HEK293 (cell line): ENCODE results near the gene LRRC30.

Experiments
- CTCF ChIA-PET: fragments of 350-600 bp; formaldehyde crosslinking; extraction: SDS; loops from one replicate; lab custom pipeline; 2021; ENCODE audit warnings: antibody characterized with exemption; lab: Yijun Ruan, JAX
- POLR2A ChIA-PET: fragments of 300-600 bp; formaldehyde crosslinking; extraction: SDS; loops from one replicate; lab custom pipeline; 2020; ENCODE audit warnings: antibody characterized with exemption, inconsistent platforms; lab: Yijun Ruan, JAX
- H3K27ac ChIP-seq: fragments of 200-500 bp; sonication (Bioruptor generic); 2 replicates; pipeline ENCODE4 v1.5.1; 2014; ENCODE audit warnings: low read depth, low read length, control low read depth, inconsistent platforms; ENCODE audit errors: extremely low read depth
- H3K36me3 ChIP-seq, 2 experiments: fragments of 200-500 bp in 1 of 2; sonication (Bioruptor generic) in 1 of 2; 1 replicate in 1 of 2; 2 replicates in 1 of 2; pipeline ENCODE4 v1.5.1; 2014 to 2017; ENCODE audit warnings: inconsistent platforms in 2 of 2, low read length in 2 of 2; ENCODE audit not compliant: control insufficient read depth in 2 of 2, insufficient read depth in 1 of 2
- H3K4me1 ChIP-seq: fragments of 200-500 bp; sonication (Bioruptor generic); 2 replicates; pipeline ENCODE4 v1.5.1; 2014; ENCODE audit warnings: mild to moderate bottlenecking, low read length, inconsistent platforms; ENCODE audit not compliant: control insufficient read depth, insufficient read depth
- H3K4me3 ChIP-seq: 2 replicates; pipeline ENCODE4 v1.5.1; 2011; ENCODE audit warnings: low read depth, mild to moderate bottlenecking, control low read depth, low read length, moderate library complexity
- H3K9me3 ChIP-seq: fragments of 200-500 bp; sonication (Bioruptor generic); 2 replicates; pipeline ENCODE4 v1.5.1; 2014; ENCODE audit warnings: low read depth, low read length, inconsistent platforms; ENCODE audit not compliant: control insufficient read depth, insufficient read depth
- FEZF1 ChIP-seq: fragments of 450-650 bp; formaldehyde crosslinking; IDR thresholded peaks from 2 replicates; pipeline ENCODE4 v1.5.1; 2016; ENCODE audit warnings: missing biosample characterization, missing genetic modification characterization
- GLI4 ChIP-seq: fragments of 450-650 bp; formaldehyde crosslinking; IDR thresholded peaks from 2 replicates; pipeline ENCODE4 v1.5.1; 2016; ENCODE audit warnings: missing biosample characterization, missing genetic modification characterization
- KLF7 ChIP-seq: fragments of 450-650 bp; formaldehyde crosslinking; IDR thresholded peaks from 2 replicates; pipeline ENCODE4 v1.5.1; 2016; ENCODE audit warnings: missing biosample characterization, missing genetic modification characterization, borderline replicate concordance
- RBAK ChIP-seq: fragments of 450-650 bp; formaldehyde crosslinking; IDR thresholded peaks from 2 replicates; pipeline ENCODE4 v1.5.1; 2016; ENCODE audit warnings: missing biosample characterization, missing genetic modification characterization
- SALL2 ChIP-seq: fragments of 450-650 bp; formaldehyde crosslinking; IDR thresholded peaks from 2 replicates; pipeline ENCODE4 v1.5.0; 2017; ENCODE audit warnings: missing biosample characterization, mild to moderate bottlenecking, missing genetic modification characterization, borderline replicate concordance
- ZNF146 ChIP-seq: fragments of 450-650 bp; formaldehyde crosslinking; IDR thresholded peaks from 2 replicates; pipeline ENCODE4 v1.5.1; 2016; ENCODE audit warnings: missing biosample characterization, missing genetic modification characterization
- ZNF174 ChIP-seq: fragments of 450-650 bp; formaldehyde crosslinking; IDR thresholded peaks from 2 replicates; pipeline ENCODE4 v1.5.0; 2017; ENCODE audit warnings: missing biosample characterization, mild to moderate bottlenecking, missing genetic modification characterization
- ZNF248 ChIP-seq: fragments of 450-650 bp; formaldehyde crosslinking; IDR thresholded peaks from 2 replicates; pipeline ENCODE4 v1.5.1; 2017; ENCODE audit warnings: missing biosample characterization, missing genetic modification characterization
- ZNF433 ChIP-seq: fragments of 450-650 bp; formaldehyde crosslinking; IDR thresholded peaks from 2 replicates; pipeline ENCODE4 v1.5.1; 2016; ENCODE audit warnings: missing biosample characterization, missing genetic modification characterization, low read depth
- ZNF48 ChIP-seq: fragments of 450-650 bp; formaldehyde crosslinking; IDR thresholded peaks from 2 replicates; pipeline ENCODE4 v1.5.1; 2016; ENCODE audit warnings: missing biosample characterization, missing genetic modification characterization
- ZNF701 ChIP-seq: fragments of 450-650 bp; formaldehyde crosslinking; IDR thresholded peaks from 2 replicates; pipeline ENCODE4 v1.5.1; 2016; ENCODE audit warnings: missing biosample characterization, missing genetic modification characterization
- ZNF792 ChIP-seq: fragments of 450-650 bp; formaldehyde crosslinking; IDR thresholded peaks from 2 replicates; pipeline ENCODE4 v1.5.1; 2016; ENCODE audit warnings: missing biosample characterization, missing genetic modification characterization
- TF ChIP-seq, protein P1 (sequence below): fragments of 450-650 bp; IDR thresholded peaks from 2 replicates; pipeline ENCODE4 v1.5.1; 2018; ENCODE audit warnings: missing biosample characterization, missing genetic modification characterization
- TF ChIP-seq, protein P2 (sequence below): fragments of 450-650 bp; formaldehyde crosslinking; IDR thresholded peaks from 2 replicates; pipeline ENCODE4 v1.5.1; 2016; ENCODE audit warnings: missing biosample characterization, missing genetic modification characterization, low read depth
- TF ChIP-seq, protein P3 (sequence below): fragments of 450-650 bp; formaldehyde crosslinking; IDR thresholded peaks from 2 replicates; pipeline ENCODE4 v1.5.1; 2016; ENCODE audit warnings: missing biosample characterization, missing genetic modification characterization, borderline replicate concordance
- TF ChIP-seq, protein P4 (sequence below): fragments of 450-650 bp; formaldehyde crosslinking; optimal IDR thresholded peaks from 2 replicates; pipeline ENCODE3; 2016; ENCODE audit warnings: missing biosample characterization, mild to moderate bottlenecking, missing genetic modification characterization
- TF ChIP-seq, protein P5 (sequence below): fragments of 450-650 bp; formaldehyde crosslinking; IDR thresholded peaks from 2 replicates; pipeline ENCODE4 v1.5.1; 2016; ENCODE audit warnings: missing biosample characterization, missing genetic modification characterization
- TF ChIP-seq, protein P6 (sequence below): IDR thresholded peaks from 2 replicates; pipeline ENCODE4 v1.6.1; 2011; ENCODE audit warnings: mild to moderate bottlenecking, low read depth, low read length, borderline replicate concordance
- TF ChIP-seq, protein P7 (sequence below): fragments of 450-650 bp; formaldehyde crosslinking; IDR thresholded peaks from 2 replicates; pipeline ENCODE4 v1.5.1; 2017; ENCODE audit warnings: missing biosample characterization, missing genetic modification characterization
- TF ChIP-seq, protein P8 (sequence below): fragments of 450-650 bp; formaldehyde crosslinking; conservative IDR thresholded peaks from 2 replicates; pipeline ENCODE4 v1.5.1; 2016; ENCODE audit warnings: low read depth, missing biosample characterization, missing genetic modification characterization

Gene LRRC30

DNA sequence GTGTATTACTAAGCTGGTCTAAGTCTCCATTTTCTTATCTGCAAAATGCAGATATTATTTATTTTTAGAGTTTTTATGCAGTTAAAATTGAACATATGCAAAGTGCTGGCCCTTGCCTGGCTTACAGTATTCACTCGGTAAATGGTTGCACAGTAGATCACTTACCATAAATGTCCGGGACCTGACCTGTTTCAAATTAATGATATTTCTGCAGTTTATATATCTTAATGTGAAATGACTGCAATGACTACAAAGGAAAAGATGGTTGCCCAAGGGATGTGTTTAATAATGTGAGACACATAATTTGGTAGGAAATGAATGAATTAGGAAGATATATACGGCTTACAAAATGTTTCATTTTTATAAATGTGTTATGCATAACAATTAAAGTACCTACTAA is 37.1 kb downstream of the LRRC30 start:
- Histone ChIP-seq H3K4me1 (no peaks in the 10 kb centered on the region), H3K36me3 (no peaks in the 10 kb centered on the region), H3K4me3 (no peak overlapping the region), H3K9me3 (no peaks in the 10 kb centered on the region), H3K27ac (no peak overlapping the region)
- POLR2A ChIA-PET = no interaction called here
- no peak for TF ChIP-seq ZNF433
- TF ChIP-seq, protein P1, sequence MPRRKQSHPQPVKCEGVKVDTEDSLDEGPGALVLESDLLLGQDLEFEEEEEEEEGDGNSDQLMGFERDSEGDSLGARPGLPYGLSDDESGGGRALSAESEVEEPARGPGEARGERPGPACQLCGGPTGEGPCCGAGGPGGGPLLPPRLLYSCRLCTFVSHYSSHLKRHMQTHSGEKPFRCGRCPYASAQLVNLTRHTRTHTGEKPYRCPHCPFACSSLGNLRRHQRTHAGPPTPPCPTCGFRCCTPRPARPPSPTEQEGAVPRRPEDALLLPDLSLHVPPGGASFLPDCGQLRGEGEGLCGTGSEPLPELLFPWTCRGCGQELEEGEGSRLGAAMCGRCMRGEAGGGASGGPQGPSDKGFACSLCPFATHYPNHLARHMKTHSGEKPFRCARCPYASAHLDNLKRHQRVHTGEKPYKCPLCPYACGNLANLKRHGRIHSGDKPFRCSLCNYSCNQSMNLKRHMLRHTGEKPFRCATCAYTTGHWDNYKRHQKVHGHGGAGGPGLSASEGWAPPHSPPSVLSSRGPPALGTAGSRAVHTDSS (tag by site-specific recombination) = no peak
- TF ChIP-seq ZNF701 (tag by site-specific recombination) = no peak
- TF ChIP-seq, protein P2, sequence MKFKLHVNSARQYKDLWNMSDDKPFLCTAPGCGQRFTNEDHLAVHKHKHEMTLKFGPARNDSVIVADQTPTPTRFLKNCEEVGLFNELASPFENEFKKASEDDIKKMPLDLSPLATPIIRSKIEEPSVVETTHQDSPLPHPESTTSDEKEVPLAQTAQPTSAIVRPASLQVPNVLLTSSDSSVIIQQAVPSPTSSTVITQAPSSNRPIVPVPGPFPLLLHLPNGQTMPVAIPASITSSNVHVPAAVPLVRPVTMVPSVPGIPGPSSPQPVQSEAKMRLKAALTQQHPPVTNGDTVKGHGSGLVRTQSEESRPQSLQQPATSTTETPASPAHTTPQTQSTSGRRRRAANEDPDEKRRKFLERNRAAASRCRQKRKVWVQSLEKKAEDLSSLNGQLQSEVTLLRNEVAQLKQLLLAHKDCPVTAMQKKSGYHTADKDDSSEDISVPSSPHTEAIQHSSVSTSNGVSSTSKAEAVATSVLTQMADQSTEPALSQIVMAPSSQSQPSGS = no peak
- TF ChIP-seq ZNF248 = no peak
- TF ChIP-seq RBAK (tag by site-specific recombination) = no peak
- TF ChIP-seq KLF7 (tag by site-specific recombination) = no peak
- TF ChIP-seq, protein P3, sequence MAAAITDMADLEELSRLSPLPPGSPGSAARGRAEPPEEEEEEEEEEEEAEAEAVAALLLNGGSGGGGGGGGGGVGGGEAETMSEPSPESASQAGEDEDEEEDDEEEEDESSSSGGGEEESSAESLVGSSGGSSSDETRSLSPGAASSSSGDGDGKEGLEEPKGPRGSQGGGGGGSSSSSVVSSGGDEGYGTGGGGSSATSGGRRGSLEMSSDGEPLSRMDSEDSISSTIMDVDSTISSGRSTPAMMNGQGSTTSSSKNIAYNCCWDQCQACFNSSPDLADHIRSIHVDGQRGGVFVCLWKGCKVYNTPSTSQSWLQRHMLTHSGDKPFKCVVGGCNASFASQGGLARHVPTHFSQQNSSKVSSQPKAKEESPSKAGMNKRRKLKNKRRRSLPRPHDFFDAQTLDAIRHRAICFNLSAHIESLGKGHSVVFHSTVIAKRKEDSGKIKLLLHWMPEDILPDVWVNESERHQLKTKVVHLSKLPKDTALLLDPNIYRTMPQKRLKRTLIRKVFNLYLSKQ = no peak
- no peak for TF ChIP-seq GLI4 (tag by site-specific recombination)
- TF ChIP-seq, protein P4, sequence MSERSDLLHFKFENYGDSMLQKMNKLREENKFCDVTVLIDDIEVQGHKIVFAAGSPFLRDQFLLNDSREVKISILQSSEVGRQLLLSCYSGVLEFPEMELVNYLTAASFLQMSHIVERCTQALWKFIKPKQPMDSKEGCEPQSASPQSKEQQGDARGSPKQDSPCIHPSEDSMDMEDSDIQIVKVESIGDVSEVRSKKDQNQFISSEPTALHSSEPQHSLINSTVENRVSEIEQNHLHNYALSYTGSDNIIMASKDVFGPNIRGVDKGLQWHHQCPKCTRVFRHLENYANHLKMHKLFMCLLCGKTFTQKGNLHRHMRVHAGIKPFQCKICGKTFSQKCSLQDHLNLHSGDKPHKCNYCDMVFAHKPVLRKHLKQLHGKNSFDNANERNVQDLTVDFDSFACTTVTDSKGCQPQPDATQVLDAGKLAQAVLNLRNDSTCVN (tag by site-specific recombination) = no peak
- TF ChIP-seq FEZF1 (tag by site-specific recombination) = no peak
- TF ChIP-seq ZNF174 (tag by site-specific recombination) = no peak
- no peak for TF ChIP-seq ZNF792 (tag by site-specific recombination)
- no peak for TF ChIP-seq ZNF48 (tag by site-specific recombination)
- CTCF ChIA-PET = interaction anchor here (0.6 to 0.7 kb wide), 2 partner anchors 8 to 1633 kb away, joined by 3 to 4 read pairs; no protein-coding TSS in a partner anchor

DNA sequence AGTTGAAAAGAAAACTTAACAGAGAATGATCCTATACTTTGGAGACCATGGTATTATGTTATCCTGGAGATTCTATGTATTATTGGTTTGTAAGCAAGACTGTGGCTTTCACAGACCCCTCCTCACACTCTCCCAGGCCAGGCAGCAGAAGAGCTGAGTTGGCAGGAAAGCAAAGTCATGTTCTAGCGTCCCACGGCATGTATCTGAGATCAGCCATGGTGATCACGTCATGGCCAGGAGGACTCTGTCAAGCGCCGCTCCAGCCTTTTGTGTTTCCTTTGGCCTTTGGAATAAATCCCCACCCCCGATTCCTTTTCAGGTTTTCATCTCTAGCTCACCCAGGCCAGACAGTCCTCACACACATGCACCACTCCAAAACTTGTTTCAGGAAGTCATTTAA is 39.1 kb downstream of the LRRC30 start:
- no peaks in the 10 kb centered on the region for H3K9me3 ChIP-seq
- ChIA-PET POLR2A (no interaction called here), CTCF (no interaction called here)
- H3K27ac ChIP-seq = no peak overlapping the region
- no peaks in the 10 kb centered on the region for H3K4me1 ChIP-seq
- no peaks in the 10 kb centered on the region for H3K36me3 ChIP-seq
- H3K4me3 ChIP-seq = no peak overlapping the region
- TF ChIP-seq SALL2 (tag by site-specific recombination) = no peak
- TF ChIP-seq, protein P5, sequence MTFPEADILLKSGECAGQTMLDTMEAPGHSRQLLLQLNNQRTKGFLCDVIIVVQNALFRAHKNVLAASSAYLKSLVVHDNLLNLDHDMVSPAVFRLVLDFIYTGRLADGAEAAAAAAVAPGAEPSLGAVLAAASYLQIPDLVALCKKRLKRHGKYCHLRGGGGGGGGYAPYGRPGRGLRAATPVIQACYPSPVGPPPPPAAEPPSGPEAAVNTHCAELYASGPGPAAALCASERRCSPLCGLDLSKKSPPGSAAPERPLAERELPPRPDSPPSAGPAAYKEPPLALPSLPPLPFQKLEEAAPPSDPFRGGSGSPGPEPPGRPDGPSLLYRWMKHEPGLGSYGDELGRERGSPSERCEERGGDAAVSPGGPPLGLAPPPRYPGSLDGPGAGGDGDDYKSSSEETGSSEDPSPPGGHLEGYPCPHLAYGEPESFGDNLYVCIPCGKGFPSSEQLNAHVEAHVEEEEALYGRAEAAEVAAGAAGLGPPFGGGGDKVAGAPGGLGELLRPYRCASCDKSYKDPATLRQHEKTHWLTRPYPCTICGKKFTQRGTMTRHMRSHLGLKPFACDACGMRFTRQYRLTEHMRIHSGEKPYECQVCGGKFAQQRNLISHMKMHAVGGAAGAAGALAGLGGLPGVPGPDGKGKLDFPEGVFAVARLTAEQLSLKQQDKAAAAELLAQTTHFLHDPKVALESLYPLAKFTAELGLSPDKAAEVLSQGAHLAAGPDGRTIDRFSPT (tag by site-specific recombination) = no peak
- TF ChIP-seq, protein P6, sequence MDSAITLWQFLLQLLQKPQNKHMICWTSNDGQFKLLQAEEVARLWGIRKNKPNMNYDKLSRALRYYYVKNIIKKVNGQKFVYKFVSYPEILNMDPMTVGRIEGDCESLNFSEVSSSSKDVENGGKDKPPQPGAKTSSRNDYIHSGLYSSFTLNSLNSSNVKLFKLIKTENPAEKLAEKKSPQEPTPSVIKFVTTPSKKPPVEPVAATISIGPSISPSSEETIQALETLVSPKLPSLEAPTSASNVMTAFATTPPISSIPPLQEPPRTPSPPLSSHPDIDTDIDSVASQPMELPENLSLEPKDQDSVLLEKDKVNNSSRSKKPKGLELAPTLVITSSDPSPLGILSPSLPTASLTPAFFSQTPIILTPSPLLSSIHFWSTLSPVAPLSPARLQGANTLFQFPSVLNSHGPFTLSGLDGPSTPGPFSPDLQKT = no peak
- no peak for TF ChIP-seq ZNF146 (tag by site-specific recombination)
- TF ChIP-seq, protein P7, sequence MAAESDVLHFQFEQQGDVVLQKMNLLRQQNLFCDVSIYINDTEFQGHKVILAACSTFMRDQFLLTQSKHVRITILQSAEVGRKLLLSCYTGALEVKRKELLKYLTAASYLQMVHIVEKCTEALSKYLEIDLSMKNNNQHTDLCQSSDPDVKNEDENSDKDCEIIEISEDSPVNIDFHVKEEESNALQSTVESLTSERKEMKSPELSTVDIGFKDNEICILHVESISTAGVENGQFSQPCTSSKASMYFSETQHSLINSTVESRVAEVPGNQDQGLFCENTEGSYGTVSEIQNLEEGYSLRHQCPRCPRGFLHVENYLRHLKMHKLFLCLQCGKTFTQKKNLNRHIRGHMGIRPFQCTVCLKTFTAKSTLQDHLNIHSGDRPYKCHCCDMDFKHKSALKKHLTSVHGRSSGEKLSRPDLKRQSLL (tag by site-specific recombination) = no peak
- TF ChIP-seq, protein P8, sequence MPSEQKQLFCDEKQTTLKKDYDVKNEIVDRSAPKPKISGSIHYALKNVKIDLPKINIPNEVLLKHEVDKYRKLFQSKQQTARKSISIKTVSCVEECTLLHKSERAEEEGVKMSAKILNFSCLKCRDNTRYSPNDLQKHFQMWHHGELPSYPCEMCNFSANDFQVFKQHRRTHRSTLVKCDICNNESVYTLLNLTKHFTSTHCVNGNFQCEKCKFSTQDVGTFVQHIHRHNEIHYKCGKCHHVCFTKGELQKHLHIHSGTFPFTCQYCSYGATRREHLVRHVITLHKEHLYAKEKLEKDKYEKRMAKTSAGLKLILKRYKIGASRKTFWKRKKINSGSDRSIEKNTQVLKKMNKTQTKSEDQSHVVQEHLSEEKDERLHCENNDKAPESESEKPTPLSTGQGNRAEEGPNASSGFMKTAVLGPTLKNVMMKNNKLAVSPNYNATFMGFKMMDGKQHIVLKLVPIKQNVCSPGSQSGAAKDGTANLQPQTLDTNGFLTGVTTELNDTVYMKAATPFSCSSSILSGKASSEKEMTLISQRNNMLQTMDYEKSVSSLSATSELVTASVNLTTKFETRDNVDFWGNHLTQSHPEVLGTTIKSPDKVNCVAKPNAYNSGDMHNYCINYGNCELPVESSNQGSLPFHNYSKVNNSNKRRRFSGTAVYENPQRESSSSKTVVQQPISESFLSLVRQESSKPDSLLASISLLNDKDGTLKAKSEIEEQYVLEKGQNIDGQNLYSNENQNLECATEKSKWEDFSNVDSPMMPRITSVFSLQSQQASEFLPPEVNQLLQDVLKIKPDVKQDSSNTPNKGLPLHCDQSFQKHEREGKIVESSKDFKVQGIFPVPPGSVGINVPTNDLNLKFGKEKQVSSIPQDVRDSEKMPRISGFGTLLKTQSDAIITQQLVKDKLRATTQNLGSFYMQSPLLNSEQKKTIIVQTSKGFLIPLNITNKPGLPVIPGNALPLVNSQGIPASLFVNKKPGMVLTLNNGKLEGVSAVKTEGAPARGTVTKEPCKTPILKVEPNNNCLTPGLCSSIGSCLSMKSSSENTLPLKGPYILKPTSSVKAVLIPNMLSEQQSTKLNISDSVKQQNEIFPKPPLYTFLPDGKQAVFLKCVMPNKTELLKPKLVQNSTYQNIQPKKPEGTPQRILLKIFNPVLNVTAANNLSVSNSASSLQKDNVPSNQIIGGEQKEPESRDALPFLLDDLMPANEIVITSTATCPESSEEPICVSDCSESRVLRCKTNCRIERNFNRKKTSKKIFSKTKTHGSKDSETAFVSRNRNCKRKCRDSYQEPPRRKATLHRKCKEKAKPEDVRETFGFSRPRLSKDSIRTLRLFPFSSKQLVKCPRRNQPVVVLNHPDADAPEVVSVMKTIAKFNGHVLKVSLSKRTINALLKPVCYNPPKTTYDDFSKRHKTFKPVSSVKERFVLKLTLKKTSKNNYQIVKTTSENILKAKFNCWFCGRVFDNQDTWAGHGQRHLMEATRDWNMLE = no peak
